HL-60/S4 (cell line): ENCODE measurements around the gene PPP1R2B.

ENCODE experiments used
- in situ Hi-C: fragments of 300-500 bp; cut with MboI; formaldehyde crosslinking; loops from 2 replicates; pipeline ENCODE4 v1.14.3; 2022; ENCODE audit warnings: low sequenced_read_pairs

The PPP1R2B gene

DNA sequence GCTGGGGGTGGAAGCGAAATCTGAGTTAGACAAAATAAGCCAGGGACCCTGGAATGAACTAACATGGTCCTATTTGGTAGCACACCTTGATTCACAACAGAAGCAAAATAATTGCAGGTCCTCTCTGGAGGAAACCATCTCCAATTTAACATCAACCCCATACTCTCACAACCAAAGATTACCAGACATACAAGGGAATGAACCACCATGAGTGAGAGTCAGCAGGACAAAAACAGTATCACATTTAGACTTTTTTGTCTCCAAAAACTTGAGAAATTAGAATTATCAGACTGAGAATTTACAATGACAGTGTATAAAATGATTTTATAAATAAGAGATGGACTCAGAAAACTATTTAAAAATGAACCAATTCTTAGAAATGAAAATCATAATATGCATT is 21.1 kb downstream of the PPP1R2B start:
- in situ Hi-C loops: no loop called here

DNA sequence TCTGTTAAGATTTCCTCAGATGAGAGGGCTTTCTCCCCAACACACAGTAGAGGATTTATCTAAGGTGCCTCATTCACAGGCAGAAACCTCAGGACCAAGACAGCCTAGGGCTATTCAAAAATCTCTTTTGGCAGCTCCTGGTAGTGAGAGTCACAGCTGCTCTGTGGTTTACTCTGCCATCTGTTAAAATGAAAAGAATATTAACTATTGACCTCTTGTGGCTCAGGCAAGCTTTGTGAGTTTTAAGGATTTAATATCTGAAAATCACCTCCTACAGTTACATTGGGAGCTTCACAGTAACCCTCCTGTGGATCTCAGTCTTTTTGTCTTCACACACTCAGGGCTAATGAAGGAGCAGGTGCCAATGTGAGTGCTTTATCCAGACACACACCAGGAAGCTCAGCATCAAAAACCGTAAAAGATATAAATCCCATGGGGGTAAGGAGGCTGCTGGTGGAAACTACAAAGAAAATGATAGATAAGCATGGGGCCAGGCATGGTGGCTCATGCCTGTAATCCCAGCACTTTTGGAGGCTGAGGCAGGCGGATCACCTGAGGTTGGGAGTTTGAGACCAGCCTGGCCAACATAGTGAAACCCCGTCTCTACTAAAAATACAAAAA is 29.7 kb downstream of the PPP1R2B start:
- in situ Hi-C loops: no loop called here

DNA sequence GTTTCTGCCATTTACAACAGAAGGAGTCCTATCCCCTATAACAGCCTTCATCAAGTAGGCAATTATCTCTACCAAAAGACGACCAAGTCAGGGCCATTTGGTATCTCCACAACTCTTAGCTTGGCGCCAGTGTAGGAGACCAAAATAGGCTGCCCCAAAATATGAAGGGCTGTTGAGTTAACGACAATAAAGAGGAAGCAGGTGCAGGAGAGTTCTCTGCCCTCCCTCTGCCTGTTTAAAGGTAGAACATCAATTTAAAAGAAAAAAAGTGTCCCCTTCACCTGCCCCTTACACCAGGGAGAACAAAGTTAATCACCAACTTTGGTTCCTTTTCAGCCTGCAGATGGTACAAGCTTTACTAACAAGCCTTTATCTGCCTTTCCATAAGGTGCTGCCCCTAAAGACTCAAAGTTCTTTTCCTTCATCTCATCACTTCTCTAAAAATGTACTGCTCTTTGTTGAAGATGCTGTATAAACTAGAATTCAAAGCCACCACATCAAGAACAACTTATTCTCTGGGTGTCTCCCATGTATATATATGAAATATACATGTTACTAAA is 33.3 kb downstream of the PPP1R2B start:
- in situ Hi-C loops: no loop called here

DNA sequence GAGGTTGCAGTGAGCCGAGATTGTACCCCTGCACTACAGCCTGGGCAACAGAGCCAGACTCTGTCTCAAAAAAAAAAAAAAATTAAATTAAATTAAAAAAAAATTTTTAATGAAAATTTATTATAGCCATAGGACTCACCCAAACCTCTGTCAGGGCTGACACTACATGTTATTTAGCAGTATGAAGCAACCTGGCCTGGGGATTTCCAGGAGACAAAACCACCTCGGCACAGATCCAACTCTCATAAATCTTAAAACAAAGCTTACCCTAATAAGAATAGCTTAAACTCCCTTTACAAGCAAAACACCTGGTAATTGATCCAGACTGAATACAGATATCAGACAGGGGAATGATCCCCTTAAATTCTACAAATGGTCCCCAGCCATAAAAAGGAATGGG is 38.4 kb downstream of the PPP1R2B start:
- in situ Hi-C loops: no loop called here

GRCh38 chr5:156892223-156892622 is 42.1 kb downstream of the PPP1R2B start:
- in situ Hi-C loops: no loop called here

GRCh38 chr5:156892864-156893263 is 42.8 kb downstream of the PPP1R2B start:
- in situ Hi-C loops: no loop called here

- in situ Hi-C loops: no loop called here
Measured at GRCh38 chr5:156893517-156893916, 43.4 kb downstream of the PPP1R2B start.

DNA sequence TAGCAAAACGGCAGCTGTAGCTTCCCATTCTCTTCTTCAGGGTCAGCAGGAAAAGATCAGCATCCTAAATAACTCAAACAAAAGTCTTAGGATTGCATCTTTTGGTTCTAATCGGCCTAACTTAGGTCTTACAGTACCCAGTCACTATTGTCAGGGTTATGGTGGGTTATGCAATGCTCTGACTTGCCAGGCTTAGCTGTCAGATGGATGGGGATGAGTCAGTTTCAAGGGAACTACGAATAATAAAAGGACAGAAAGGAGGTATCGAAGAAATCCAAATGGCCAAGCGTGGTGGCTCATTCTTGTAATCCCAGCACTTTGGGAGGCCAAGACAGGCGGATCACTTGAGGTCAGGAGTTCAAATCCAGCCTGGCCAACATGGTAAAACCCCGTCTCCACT is 46.5 kb downstream of the PPP1R2B start:
- in situ Hi-C loops: no loop called here
